ENCODE data around the gene PRKAR1B.

DNA sequence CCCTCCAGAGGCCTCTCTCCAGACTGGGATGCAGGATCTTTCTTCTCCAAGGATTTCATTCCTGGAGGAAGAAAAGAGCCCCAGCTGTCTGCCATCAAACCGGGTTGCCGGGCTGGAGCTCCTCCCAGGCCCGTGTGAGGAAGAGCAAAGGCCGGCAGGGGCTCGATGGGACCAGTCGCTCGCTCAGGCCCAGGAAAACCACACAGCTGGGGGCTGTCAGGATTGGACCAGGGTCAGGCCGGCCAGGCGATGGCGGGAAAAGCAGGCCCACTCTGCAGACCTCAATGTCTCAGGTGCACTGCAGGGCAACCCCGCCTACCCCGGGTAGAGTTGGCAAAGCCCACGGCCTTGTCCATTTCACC, 98.7 kb downstream of the PRKAR1B start:
- TF ChIP-seq, protein P1, sequence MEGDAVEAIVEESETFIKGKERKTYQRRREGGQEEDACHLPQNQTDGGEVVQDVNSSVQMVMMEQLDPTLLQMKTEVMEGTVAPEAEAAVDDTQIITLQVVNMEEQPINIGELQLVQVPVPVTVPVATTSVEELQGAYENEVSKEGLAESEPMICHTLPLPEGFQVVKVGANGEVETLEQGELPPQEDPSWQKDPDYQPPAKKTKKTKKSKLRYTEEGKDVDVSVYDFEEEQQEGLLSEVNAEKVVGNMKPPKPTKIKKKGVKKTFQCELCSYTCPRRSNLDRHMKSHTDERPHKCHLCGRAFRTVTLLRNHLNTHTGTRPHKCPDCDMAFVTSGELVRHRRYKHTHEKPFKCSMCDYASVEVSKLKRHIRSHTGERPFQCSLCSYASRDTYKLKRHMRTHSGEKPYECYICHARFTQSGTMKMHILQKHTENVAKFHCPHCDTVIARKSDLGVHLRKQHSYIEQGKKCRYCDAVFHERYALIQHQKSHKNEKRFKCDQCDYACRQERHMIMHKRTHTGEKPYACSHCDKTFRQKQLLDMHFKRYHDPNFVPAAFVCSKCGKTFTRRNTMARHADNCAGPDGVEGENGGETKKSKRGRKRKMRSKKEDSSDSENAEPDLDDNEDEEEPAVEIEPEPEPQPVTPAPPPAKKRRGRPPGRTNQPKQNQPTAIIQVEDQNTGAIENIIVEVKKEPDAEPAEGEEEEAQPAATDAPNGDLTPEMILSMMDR (IDR thresholded peaks at IDR 0.05): no peak
- TF ChIP-seq EZH2 (IDR thresholded peaks at IDR 0.05): no peak
